Middle frontal gyrus (tissue), 1 donor: Measurements from ENCODE around the gene C2CD4C.
"Not testable (repeated sequence)": the region's sequence is repeated elsewhere in the genome, so short reads cannot be mapped to it uniquely, and the experiment has no call there.

Experiments used
- DNase-seq: peaks from one replicate; pipeline ENCODE4 v3.0.0-alpha.2; 2015; ENCODE audit warnings: low spot score; ENCODE audit errors: extremely low spot score

C2CD4C gene

DNA sequence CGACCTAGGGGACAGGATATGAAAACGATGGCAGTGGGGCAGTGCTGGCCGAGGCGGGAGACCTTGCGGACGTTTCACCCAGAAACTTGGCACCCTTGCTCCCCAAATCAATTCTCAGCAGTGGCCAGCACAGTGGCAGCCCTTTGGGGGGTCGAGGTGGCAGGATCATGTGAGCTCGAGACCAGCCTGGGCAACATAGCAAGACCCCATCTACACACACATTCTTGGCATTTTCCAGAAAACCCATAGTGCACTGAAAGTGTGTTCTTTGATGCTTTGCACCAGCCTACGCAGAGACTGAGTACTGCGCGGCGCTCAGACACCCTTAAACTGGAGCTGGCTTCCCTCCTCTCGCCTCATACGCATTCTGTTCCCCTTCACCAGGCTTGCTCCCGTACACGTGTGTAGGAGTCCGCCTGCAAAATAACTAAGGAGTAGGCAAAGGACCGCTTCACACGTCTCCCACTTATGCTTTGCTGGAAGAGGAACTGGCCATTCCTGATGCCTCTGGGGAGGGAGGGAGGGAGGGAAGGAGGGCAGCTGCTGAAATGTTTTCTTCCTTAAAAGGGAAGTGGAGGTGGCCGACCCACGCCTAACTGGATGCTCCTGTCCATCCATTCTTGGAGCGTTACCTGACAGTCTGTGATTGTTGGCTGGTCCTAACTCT is 40.9 kb downstream of the C2CD4C start:
- peak; percentile 56 for DNase-seq

DNA sequence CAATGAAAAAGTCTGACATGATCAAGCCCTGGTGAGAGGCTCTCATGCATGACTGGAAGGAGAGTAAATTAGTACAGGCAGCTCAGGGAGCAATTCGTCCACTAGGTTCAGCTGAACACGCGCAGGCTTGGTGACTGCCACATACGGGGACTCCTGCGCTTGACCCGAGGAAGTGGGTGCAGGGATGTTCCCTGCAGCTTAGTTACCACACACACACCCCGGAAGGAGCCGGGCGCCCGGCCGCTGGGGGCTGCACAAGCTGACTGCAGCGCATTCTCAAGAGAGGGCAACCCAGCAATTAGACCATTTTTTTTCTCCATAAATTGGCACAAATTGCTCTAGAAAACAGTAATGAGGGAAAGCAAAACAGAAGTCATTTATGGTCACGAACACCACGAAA is 41.4 kb downstream of the C2CD4C start:
- no peak for DNase-seq

DNA sequence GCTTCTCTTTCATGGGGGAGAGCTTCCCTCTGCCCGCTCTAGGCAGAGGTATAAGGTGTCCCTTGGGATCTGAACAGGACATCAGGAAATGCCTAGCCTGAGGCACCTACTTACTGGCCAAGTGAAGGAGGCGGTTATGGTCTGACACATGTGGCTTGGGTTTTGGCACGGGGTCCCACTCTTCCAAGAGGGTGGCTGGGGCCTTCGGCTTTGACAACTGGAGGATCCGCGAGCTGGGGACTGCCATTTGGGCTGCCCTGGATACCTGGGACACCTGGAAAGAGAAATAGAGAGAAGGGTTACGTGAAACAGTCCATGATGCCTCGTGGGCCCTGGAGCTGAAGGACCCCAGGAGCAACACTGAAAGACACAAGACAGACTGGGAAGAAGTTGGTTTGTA is 42.0 kb downstream of the C2CD4C start:
- no peak for DNase-seq

DNA sequence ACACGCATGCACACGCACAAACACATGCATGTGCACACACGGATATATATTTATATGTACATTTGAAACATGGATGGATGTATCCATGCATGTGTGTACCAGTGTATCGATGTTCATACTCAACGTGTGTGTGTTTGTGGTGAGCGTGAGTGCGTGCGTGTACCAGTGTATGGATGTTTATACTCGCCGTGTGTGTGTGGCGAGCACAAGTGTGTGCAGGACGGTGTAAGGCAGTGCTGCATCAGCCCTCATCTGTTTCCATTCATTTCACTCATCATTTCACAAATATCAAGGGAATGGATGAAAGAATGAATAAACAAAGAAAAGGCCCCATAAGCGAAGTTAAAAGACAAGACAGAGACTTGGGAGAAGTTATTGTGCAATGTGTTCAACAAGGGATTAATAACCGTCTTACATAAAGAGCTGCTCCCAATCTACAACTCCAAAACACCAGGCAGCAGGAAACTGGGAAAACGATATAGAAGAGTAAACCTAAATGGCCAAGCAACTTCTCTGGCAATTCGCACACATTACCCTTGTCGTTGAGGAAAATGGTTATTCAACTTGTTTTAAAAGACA is 42.7 kb downstream of the C2CD4C start:
- no peak for DNase-seq

DNA sequence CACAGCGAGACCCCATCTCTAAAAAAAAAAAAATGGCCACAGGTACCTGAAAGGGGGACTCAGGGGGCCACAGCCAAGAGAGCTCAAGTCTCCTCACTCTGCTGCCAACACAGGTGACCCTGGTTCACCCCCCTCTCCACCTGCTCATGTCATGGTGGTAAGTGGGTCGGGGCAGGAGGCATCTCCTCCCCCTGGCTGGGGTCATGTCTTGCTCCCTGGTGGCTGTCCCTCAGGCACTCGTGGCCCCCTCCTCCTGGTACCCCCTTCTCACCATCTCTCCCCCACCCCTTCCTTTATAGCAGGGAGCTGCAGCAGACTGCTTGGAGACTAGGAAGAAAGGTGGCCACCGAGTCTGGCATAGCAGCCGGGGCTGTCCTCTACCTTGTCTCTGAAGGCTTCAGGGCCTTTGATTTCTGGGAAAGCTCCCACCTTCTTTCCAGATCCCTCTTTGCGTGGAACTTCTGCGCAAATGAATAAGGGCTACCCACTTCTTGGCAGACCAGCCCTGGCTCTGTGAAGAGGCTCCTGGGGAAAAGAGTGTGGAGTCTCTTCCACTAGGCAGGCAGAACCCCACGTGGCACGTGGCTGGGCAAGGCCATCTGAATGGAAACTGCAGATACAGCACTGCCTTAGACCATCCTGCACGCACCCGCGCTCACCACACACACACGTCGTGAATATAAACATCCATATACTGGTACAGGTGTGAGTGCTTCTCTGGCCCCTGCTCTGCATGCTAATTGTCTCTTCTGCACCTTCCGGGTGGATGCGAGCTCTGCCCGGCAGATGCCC is 44.3 kb downstream of the C2CD4C start:
- no peak for DNase-seq

DNA sequence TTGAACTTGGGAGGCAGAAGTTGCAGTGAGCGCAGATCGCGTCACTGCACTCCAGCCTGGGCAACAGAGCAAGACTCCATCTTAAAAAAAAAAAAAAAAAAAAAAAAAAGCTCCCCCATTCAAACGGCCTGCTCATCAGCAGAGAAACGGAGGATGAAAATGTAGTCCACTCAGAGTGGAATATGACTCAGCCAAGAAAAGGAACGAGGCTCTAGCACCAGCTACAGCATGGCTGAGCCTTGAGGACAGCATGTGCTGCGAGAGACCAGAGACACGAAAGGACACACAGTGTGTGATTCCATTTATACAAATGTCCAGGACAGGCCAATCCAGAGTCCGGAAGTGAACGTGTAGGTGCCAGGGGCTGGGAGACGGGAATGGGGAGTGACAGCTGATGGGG is 46.3 kb downstream of the C2CD4C start:
- DNase-seq = no peak

DNA sequence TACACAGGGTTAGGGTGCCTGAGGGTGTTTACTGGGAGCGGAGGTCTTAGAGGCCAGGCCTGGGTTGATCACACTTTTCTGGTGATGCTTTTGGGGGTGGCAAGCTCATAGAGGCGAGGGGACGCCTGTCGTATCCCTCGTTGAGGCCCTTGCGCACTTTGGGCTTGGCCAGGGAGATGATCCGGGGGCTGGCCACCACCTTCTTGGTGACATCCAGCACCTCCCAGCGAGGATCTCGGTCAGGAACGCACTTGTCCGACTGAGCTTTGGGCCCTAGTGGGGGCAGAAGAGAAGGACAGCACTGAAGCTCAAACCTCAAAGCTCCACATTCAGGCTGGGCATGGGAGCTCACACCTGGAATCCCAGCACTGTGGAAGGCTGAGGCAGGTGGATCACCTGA is 46.8 kb downstream of the C2CD4C start:
- DNase-seq = no peak

DNA sequence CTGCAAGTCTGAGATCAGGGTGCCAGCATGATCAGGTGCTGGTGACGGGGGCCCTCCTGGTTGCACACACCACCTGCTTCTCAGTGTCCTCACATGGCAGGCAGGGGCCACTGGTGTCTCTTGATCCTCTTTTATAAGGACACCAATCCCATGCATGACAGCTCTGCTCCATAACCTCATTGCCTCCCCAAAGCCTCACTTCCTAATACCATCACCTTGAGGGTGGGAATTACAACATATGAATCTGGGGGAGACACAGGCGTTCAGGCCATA is 49.4 kb downstream of the C2CD4C start:
- DNase-seq = no peak

DNA sequence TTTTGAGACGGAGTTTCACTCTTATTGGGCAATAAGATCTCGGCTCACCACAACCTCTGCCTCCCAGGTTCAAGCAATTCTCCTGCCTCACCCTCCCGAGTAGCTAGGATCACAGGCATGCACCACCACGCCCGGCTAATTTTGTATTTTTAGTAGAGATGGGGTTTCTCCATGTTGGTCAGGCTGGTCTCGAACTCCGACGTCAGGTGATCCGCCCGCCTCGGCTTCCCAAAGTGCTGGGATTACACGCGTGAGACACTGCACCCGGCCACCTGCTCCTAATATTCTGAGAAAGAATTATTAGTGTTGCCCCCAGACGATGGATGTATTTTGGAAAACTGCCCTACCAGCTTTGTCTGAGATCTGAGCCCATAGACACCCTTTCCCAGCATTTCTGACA is 53.4 kb downstream of the C2CD4C start:
- not testable (repeated sequence) for DNase-seq
